ENCODE measurements around the gene C2orf68. TPM values are rescaled to one million over a fixed set of nuclear protein-coding genes. Genes with fewer than 3 reads are reported as not detected.

C2orf68 gene
- total RNA-seq (2014; rRNA removed) (26.6 and 27.6 TPM in 2 replicates), Bru-seq, nascent RNA (percentile 88 among the genes with signal in this experiment), BruChase-seq, experiment 1, labeled RNA remaining after a 6-hour chase (percentile 89 among the genes with signal in this experiment), BruChase-seq, experiment 2, labeled RNA remaining after a 2-hour chase (percentile 90 among the genes with signal in this experiment)
- long read RNA-seq, partial matches to known transcripts = 1 of 39 reads
- long read RNA-seq, other reads (novel, unspliced or antisense) = 28 of 39 reads

- intact Hi-C loops (cut with micrococcal nuclease) = loop anchor here (1.0 to 5.0 kb wide), 2 partner anchors 10 to 495 kb away; partner anchors contain the start of genes POLR1A, PTCD3 and TMEM150A
- POLR2A ChIA-PET (ENCODE audit: unreplicated experiment) = interaction anchor here (0.6 to 1.3 kb wide), 2 partner anchors 17 to 634 kb away, joined by 4 to 11 read pairs; partner anchors contain the start of gene RNF181
- Histone ChIP-seq H3K9ac (ENCODE audit: low read length) (peak within 1 kb of the TSS; percentile 89), H3K36me3 (ENCODE audit: low read depth, low read length) (peaks cover 5% of the 10 kb centered on the region; the same call in 1 of the 2 replicates), H3K79me2 (ENCODE audit: low read length) (peaks cover 44% of the 10 kb centered on the region), H3K27ac (ENCODE audit: low read length) (peak within 1 kb of the TSS; percentile 48), H2AFZ (ENCODE audit: low read length) (peak within 1 kb of the TSS; percentile 95), H3K9me2 (replicated peaks; ENCODE audit: low read length) (no peaks in the 10 kb centered on the region), H3K4me3 (ENCODE audit: low read length) (peak within 1 kb of the TSS; percentile 86), H4K20me1 (ENCODE audit: low read length) (no peaks in the 10 kb centered on the region), H3K4me1 (ENCODE audit: insufficient read depth, low read length) (peaks cover 9% of the 10 kb centered on the region), H3K4me2 (ENCODE audit: low read length) (peak within 1 kb of the TSS; percentile 98), H3K9me3 (ENCODE audit: low read length) (no peaks in the 10 kb centered on the region), H3K27me3 (ENCODE audit: low read length) (no peaks in the 10 kb centered on the region), H3F3A (ENCODE audit: low read length, unreplicated experiment) (no peaks in the 10 kb centered on the region)
- CTCF ChIA-PET = no interaction called here
- no peak for TF ChIP-seq EZH2 (IDR thresholded peaks at IDR 0.05; ENCODE audit: low read length, unreplicated experiment)
- no peak for TF ChIP-seq EZH2phosphoT487 (IDR thresholded peaks at IDR 0.05; ENCODE audit: borderline replicate concordance, low read length)
- TF ChIP-seq CTCF (conservative IDR thresholded peaks at IDR 0.05; ENCODE audit: low read depth, low read length) = no peak
- ATAC-seq = peak; percentile 71
- BruUV-seq (replicated peaks) = TSS peak; percentile 68
- DNase-seq = peak; percentile 81
Measured at GRCh38 chr2:85611705-85612587, at the start of gene C2orf68. TSS of gene C2orf68 (minus strand) at chr2:85612066. CDS start at chr2:85611984, 82 bp downstream.

GRCh38 chr2:85661139-85661858, 49.4 kb upstream of the C2orf68 start:
- H3K9me2 ChIP-seq (replicated peaks; ENCODE audit: low read length) = no peaks in the 10 kb centered on the region
- DNase-seq = no peak
- no peak overlapping the region for H2AFZ ChIP-seq (ENCODE audit: low read length)
- ATAC-seq = no peak
- no peaks in the 10 kb centered on the region for H3K27me3 ChIP-seq (ENCODE audit: low read length)
- no TSS peak for BruUV-seq (replicated peaks)
- H3K9ac ChIP-seq (ENCODE audit: low read length) = no peak overlapping the region
- TF ChIP-seq EZH2 (IDR thresholded peaks at IDR 0.05; ENCODE audit: low read length, unreplicated experiment) = no peak
- TF ChIP-seq CTCF (conservative IDR thresholded peaks at IDR 0.05; ENCODE audit: low read depth, low read length) = no peak
- no peak for TF ChIP-seq EZH2phosphoT487 (IDR thresholded peaks at IDR 0.05; ENCODE audit: borderline replicate concordance, low read length)
- intact Hi-C loops (cut with micrococcal nuclease) = no loop called here
- no peaks in the 10 kb centered on the region for H3F3A ChIP-seq (ENCODE audit: low read length, unreplicated experiment)
- ChIA-PET POLR2A (ENCODE audit: unreplicated experiment) (no interaction called here), CTCF (no interaction called here)
- no peaks in the 10 kb centered on the region for H3K79me2 ChIP-seq (ENCODE audit: low read length)
- no peaks in the 10 kb centered on the region for H3K9me3 ChIP-seq (ENCODE audit: low read length)
- no peaks in the 10 kb centered on the region; the same call in 1 of the 2 replicates for H3K36me3 ChIP-seq (ENCODE audit: low read depth, low read length)
- H3K4me2 ChIP-seq (ENCODE audit: low read length) = no peak overlapping the region
- H3K4me1 ChIP-seq (ENCODE audit: insufficient read depth, low read length) = peaks cover 8% of the 10 kb centered on the region; the same call in 1 of the 2 replicates
- H3K27ac ChIP-seq (ENCODE audit: low read length) = no peak overlapping the region
- no peaks in the 10 kb centered on the region for H4K20me1 ChIP-seq (ENCODE audit: low read length)
- H3K4me3 ChIP-seq (ENCODE audit: low read length) = no peak overlapping the region
